Muscle layer of colon (tissue), 2 donors: ENCODE results near the gene RGS5.

Experiments
- H3K27ac ChIP-seq: one replicate; pipeline ENCODE4 v1.7.0; 2013; ENCODE audit warnings: low read depth, mild to moderate bottlenecking, low read length, moderate library complexity
- H3K27me3 ChIP-seq, 2 donors: one replicate each; pipeline ENCODE4 v1.7.0; 2013; ENCODE audit warnings: low read length in 2 of 2, mild to moderate bottlenecking in 2 of 2; ENCODE audit not compliant: insufficient read depth in 2 of 2, control insufficient read depth in 1 of 2
- H3K36me3 ChIP-seq: one replicate; pipeline ENCODE4 v1.7.0; 2013; ENCODE audit warnings: mild to moderate bottlenecking, low read length; ENCODE audit not compliant: insufficient read depth
- H3K4me1 ChIP-seq: one replicate; pipeline ENCODE4 v1.7.0; 2013; ENCODE audit warnings: mild to moderate bottlenecking, low read length; ENCODE audit not compliant: insufficient read depth
- H3K4me3 ChIP-seq, 2 donors: one replicate each; pipeline ENCODE4 v1.7.0; 2013; ENCODE audit warnings: low read length in 2 of 2, low read depth in 1 of 2, mild to moderate bottlenecking in 1 of 2, moderate library complexity in 1 of 2
- H3K9ac ChIP-seq: one replicate; pipeline ENCODE4 v1.7.0; 2013; ENCODE audit warnings: low read length
- H3K9me3 ChIP-seq: one replicate; pipeline ENCODE4 v1.7.0; 2013; ENCODE audit warnings: mild to moderate bottlenecking, low read length
- donor health status: abdominal sarcoma.
- donor health status: Adenocarcinoma of cecum.

The RGS5 gene

DNA sequence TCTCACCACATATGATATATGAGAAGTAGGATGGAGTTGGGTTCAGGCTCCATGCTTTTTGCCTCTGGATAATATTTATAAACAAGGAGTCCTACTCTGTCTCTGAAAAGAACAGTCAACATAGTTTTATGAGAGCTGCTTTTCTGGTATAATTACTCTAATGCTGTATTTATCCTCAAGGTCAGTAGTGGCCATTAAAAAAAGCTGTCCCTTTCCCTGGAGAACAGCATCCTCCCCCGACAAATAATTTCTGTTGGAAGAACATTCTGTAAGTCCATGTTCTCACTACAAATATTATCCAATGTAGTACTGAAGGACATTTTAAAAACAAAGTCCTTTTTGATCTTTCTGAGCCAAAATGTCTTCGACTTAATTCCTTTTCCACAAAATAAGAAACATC, 9.0 kb upstream of the RGS5 start:
- no peak overlapping the region for H3K9ac ChIP-seq
- no peak overlapping the region for H3K27ac ChIP-seq
- H3K4me1 ChIP-seq = no peaks in the 10 kb centered on the region
- no peaks in the 10 kb centered on the region for H3K36me3 ChIP-seq
- H3K4me3 ChIP-seq = no peak overlapping the region
- H3K9me3 ChIP-seq = no peaks in the 10 kb centered on the region
- H3K27me3 ChIP-seq = no peaks in the 10 kb centered on the region

DNA sequence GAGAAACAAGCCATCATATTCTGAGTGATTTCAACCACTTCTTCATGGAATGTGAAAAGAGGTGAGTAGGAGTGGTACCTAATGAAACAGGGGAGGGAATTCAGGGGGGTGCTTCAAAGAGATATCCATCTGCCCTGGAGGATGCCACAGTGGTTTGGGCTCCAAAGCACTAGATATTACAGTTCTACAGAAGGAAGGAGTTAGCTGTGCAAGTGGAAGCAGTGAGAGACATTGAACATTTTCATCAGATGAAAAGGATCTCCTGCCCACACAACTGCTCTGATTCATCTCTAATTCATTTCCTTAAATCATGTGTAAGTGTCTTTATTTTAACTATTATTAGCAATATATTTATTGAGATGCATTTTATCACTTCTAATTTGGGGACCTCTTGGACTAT, 2.8 kb upstream of the RGS5 start:
- H3K9ac ChIP-seq = no peak overlapping the region
- H3K27ac ChIP-seq = no peak overlapping the region
- no peak overlapping the region for H3K4me3 ChIP-seq

DNA sequence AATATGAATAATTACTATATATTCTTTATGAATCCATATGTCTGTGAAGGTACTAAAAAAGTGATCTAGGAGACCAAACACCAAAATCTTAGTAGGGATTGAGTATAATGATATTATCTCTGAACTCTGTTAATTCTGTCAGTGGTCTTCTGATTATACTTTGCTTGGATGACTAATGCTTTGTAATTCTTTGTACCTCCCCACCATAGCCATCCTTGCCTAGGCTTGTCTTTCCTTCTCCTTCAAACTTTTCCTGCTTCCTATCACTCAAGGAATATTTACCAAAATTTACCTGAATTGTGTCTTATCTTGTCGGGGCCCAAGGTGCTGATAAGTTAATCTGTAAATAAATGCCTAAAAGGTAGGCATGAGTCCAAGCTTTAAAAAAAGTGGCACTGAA, 845 bp upstream of the RGS5 start:
- H3K9ac ChIP-seq = no peak overlapping the region
- H3K36me3 ChIP-seq = no peaks in the 10 kb centered on the region
- H3K9me3 ChIP-seq = no peaks in the 10 kb centered on the region
- H3K4me1 ChIP-seq = peaks cover 4% of the 10 kb centered on the region
- H3K27me3 ChIP-seq = no peaks in the 10 kb centered on the region
- no peak overlapping the region for H3K4me3 ChIP-seq
- H3K27ac ChIP-seq = no peak overlapping the region

More for the DNA sequence above, 2.8 kb upstream of the RGS5 start:
- peaks cover 4% of the 10 kb centered on the region for H3K4me1 ChIP-seq
- H3K36me3 ChIP-seq = no peaks in the 10 kb centered on the region
- no peaks in the 10 kb centered on the region for H3K27me3 ChIP-seq
- no peaks in the 10 kb centered on the region for H3K9me3 ChIP-seq

GRCh38 chr1:163201906-163202305, 810 bp downstream of the RGS5 start:
- Histone ChIP-seq H3K4me1 (peaks cover 4% of the 10 kb centered on the region), H3K9me3 (no peaks in the 10 kb centered on the region), H3K36me3 (no peaks in the 10 kb centered on the region), H3K27me3 (no peaks in the 10 kb centered on the region), H3K9ac (no peak overlapping the region), H3K4me3 (peak overlapping the region; percentile 30 to 32), H3K27ac (peak overlapping the region; percentile 50)

- Histone ChIP-seq H3K9me3 (no peaks in the 10 kb centered on the region), H3K4me1 (no peaks in the 10 kb centered on the region), H3K27me3 (no peaks in the 10 kb centered on the region), H3K36me3 (no peaks in the 10 kb centered on the region), H3K27ac (no peak overlapping the region), H3K4me3 (no peak overlapping the region), H3K9ac (no peak overlapping the region)
Observed at GRCh38 chr1:163197022-163197421, 5.7 kb downstream of the RGS5 start.

GRCh38 chr1:163196449-163196787, 6.3 kb downstream of the RGS5 start:
- no peak overlapping the region for H3K27ac ChIP-seq
- no peaks in the 10 kb centered on the region for H3K4me1 ChIP-seq
- H3K9me3 ChIP-seq = no peaks in the 10 kb centered on the region
- H3K9ac ChIP-seq = no peak overlapping the region
- no peaks in the 10 kb centered on the region for H3K27me3 ChIP-seq
- no peaks in the 10 kb centered on the region for H3K36me3 ChIP-seq
- H3K4me3 ChIP-seq = no peak overlapping the region

DNA sequence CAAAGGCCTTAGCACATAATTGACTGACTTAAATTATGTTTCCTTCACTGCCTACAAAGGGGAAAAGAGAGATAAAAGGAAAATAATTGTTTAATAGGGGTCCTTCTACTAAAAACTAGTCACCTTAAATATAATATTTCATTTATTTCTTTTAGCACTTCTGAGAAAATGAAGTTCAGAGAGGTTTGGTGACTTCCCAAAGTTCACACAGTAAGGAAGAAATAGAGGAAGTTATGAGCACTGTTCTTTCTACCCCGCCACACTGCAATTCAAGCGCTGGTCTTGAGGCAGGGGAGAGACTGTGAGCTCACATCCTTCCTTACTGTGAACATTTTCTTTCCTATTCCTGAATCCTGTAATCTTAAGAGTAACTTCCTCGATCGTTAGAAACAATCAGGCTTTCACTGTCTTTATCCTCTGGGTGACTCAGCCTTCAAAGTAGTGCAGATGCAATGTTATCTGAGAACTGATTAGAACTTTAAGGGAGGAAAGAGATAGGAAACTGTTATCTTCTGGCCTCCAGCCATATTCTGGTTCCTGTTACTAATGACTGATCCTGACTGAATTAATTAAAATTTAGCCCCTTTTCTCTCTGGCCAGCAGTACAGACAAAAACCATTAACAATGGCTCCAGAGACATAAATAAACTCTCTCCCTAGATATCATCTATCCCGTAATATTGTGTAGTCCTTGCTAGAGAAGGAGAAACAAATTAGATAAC, 6.8 kb downstream of the RGS5 start:
- Histone ChIP-seq H3K27me3 (no peaks in the 10 kb centered on the region), H3K4me1 (no peaks in the 10 kb centered on the region), H3K27ac (no peak overlapping the region), H3K36me3 (no peaks in the 10 kb centered on the region), H3K9ac (no peak overlapping the region), H3K9me3 (no peaks in the 10 kb centered on the region), H3K4me3 (no peak overlapping the region)

GRCh38 chr1:163191301-163191700, 11.4 kb downstream of the RGS5 start:
- Histone ChIP-seq H3K4me3 (no peak overlapping the region), H3K4me1 (no peaks in the 10 kb centered on the region), H3K9ac (no peak overlapping the region), H3K36me3 (peaks cover 7% of the 10 kb centered on the region), H3K9me3 (no peaks in the 10 kb centered on the region), H3K27ac (no peak overlapping the region), H3K27me3 (no peaks in the 10 kb centered on the region)

- Histone ChIP-seq H3K27me3 (no peaks in the 10 kb centered on the region), H3K27ac (no peak overlapping the region), H3K9ac (no peak overlapping the region), H3K9me3 (no peaks in the 10 kb centered on the region), H3K4me1 (no peaks in the 10 kb centered on the region), H3K36me3 (peaks cover 7% of the 10 kb centered on the region), H3K4me3 (no peak overlapping the region)
Observed at GRCh38 chr1:163188947-163189346, 13.8 kb downstream of the RGS5 start.

GRCh38 chr1:163187849-163188248, 14.9 kb downstream of the RGS5 start:
- Histone ChIP-seq H3K9ac (no peak overlapping the region), H3K27ac (no peak overlapping the region), H3K4me3 (no peak overlapping the region), H3K36me3 (peaks cover 7% of the 10 kb centered on the region), H3K9me3 (no peaks in the 10 kb centered on the region), H3K4me1 (no peaks in the 10 kb centered on the region), H3K27me3 (no peaks in the 10 kb centered on the region)

GRCh38 chr1:163186862-163187261, 15.9 kb downstream of the RGS5 start:
- Histone ChIP-seq H3K9ac (no peak overlapping the region), H3K36me3 (peaks cover 7% of the 10 kb centered on the region), H3K4me1 (no peaks in the 10 kb centered on the region), H3K9me3 (no peaks in the 10 kb centered on the region), H3K27me3 (no peaks in the 10 kb centered on the region), H3K27ac (no peak overlapping the region), H3K4me3 (no peak overlapping the region)

GRCh38 chr1:163182330-163182949, 20.3 kb downstream of the RGS5 start:
- H3K4me1 ChIP-seq = peaks cover 11% of the 10 kb centered on the region
- no peak overlapping the region for H3K9ac ChIP-seq
- no peaks in the 10 kb centered on the region for H3K27me3 ChIP-seq
- H3K9me3 ChIP-seq = no peaks in the 10 kb centered on the region
- H3K36me3 ChIP-seq = peaks cover 2% of the 10 kb centered on the region
- H3K27ac ChIP-seq = no peak overlapping the region
- H3K4me3 ChIP-seq = no peak overlapping the region
